Measurements from ENCODE around the gene OST4.

OST4 gene

GRCh38 chr2:27095745-27096651, 24.5 kb upstream of the OST4 start:
- DNase-seq (ENCODE audit: low read depth) = peak; percentile 57
- peak overlapping the region; percentile 22 for H3K4me3 ChIP-seq (ENCODE audit: low read length)

GRCh38 chr2:27095427-27095744, 23.9 kb upstream of the OST4 start:
- no peak for TF ChIP-seq CTCF (conservative IDR thresholded peaks at IDR 0.05; ENCODE audit: low read length)
- no peak overlapping the region for H3K4me3 ChIP-seq (ENCODE audit: low read length)
- no peak for DNase-seq (ENCODE audit: low read depth)

More at GRCh38 chr2:27095745-27096651, 24.5 kb upstream of the OST4 start:
- TF ChIP-seq CTCF (conservative IDR thresholded peaks at IDR 0.05; ENCODE audit: low read length) = no peak

- DNase-seq (ENCODE audit: low read depth) = no peak
- no peak for TF ChIP-seq CTCF (conservative IDR thresholded peaks at IDR 0.05; ENCODE audit: low read length)
- H3K4me3 ChIP-seq (ENCODE audit: low read length) = no peak overlapping the region
Measured at GRCh38 chr2:27094353-27094984, 23.0 kb upstream of the OST4 start.

GRCh38 chr2:27093430-27094352, 22.2 kb upstream of the OST4 start:
- H3K4me3 ChIP-seq (ENCODE audit: low read length) = no peak overlapping the region
- no peak for TF ChIP-seq CTCF (conservative IDR thresholded peaks at IDR 0.05; ENCODE audit: low read length)
- DNase-seq (ENCODE audit: low read depth) = no peak

GRCh38 chr2:27092696-27093429, 21.4 kb upstream of the OST4 start:
- no peak for TF ChIP-seq CTCF (conservative IDR thresholded peaks at IDR 0.05; ENCODE audit: low read length)
- no peak for DNase-seq (ENCODE audit: low read depth)
- H3K4me3 ChIP-seq (ENCODE audit: low read length) = no peak overlapping the region

All from AG10803 (cell line).